Activated CD8-positive, alpha-beta T cell treated with anti-CD3 and anti-CD28 coated beads for 36 hours (primary cell): ENCODE data around the gene AAMP. TPM values are rescaled to one million over a fixed set of nuclear protein-coding genes. Genes with fewer than 3 reads are reported as not detected.

Experiments
- ATAC-seq: fragments of 200-7000 bp; cut with Tn5 transposase; one replicate; pipeline ENCODE4 v1.10.0; 2021; ENCODE audit warnings: mild to moderate bottlenecking, moderate library complexity
- CTCF ChIA-PET: fragments of 350-600 bp; sonication (Branson Sonifier 250); formaldehyde crosslinking; loops from one replicate; lab custom pipeline; 2021; ENCODE audit warnings: antibody characterized with exemption; lab: Charles Lee
- POLR2A ChIA-PET: fragments of 350-600 bp; sonication (Branson Sonifier 250); formaldehyde crosslinking; loops from one replicate; lab custom pipeline; 2021; ENCODE audit warnings: antibody characterized with exemption; lab: Charles Lee
- DNase-seq: peaks from one replicate; pipeline ENCODE4 v3.0.0-alpha.2; 2020
- H3K27ac Mint-ChIP-seq: one replicate; pipeline ENCODE4 v1.8.0; 2021; ENCODE audit warnings: mild to moderate bottlenecking, mixed read lengths
- H3K27me3 Mint-ChIP-seq: one replicate; pipeline ENCODE4 v1.8.0; 2021; ENCODE audit warnings: mixed read lengths
- H3K36me3 Mint-ChIP-seq: one replicate; pipeline ENCODE4 v1.8.0; 2021; ENCODE audit warnings: low read depth, mixed read lengths
- H3K4me1 Mint-ChIP-seq: one replicate; pipeline ENCODE4 v1.8.0; 2021; ENCODE audit warnings: low read depth, mixed read lengths
- H3K4me3 Mint-ChIP-seq: one replicate; pipeline ENCODE4 v1.8.0; 2021; ENCODE audit warnings: mild to moderate bottlenecking, moderate library complexity, mixed read lengths
- H3K9me3 Mint-ChIP-seq: one replicate; pipeline ENCODE4 v1.8.0; 2021; ENCODE audit warnings: mixed read lengths
- intact Hi-C: fragments of 100-400 bp; cut with micrococcal nuclease; formaldehyde crosslinking; loops from one replicate; pipeline ENCODE4 v1.10.0; 2022
- total RNA-seq, 2 experiments: library from RNA; stranded (reverse); gene quantifications; one replicate each; pipeline ENCODE4 v1.2.3, GENCODE V29; 2021
- TF ChIP-seq, protein P1 (sequence below): fragments of 200-600 bp; IDR thresholded peaks from one replicate; pipeline ENCODE4 v1.8.0; 2022; ENCODE audit warnings: antibody characterized with exemption, mild to moderate bottlenecking

AAMP gene
- total RNA-seq, 2 experiments from 2014 or later = 75.8 to 82.8 TPM

DNA sequence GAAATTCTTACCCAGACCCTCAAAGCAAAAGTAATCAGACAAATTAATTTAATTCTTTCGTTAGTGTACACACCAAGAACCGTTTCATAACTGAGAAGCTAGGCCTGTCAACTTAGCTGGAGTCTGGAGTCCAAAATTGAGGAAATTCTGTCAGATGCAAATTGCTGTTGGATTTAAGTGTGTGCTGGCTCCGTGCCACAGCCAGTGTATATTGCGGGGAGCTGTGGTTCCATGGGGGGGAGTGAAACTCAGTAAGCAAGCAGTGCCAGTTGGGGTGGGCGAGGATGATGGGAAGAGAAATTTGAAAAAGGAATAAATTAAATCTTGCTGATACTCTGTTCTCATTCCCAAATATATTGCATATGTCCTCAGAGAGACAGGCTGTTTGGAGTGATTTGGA is 48.9 kb downstream of the AAMP start:
- Mint-ChIP-seq H3K9me3 (no peaks in the 10 kb centered on the region), H3K27ac (peak overlapping the region; percentile 97), H3K27me3 (no peaks in the 10 kb centered on the region), H3K4me1 (peaks cover 63% of the 10 kb centered on the region), H3K4me3 (peak overlapping the region; percentile 93), H3K36me3 (peaks cover 84% of the 10 kb centered on the region)
- TF ChIP-seq, protein P1, sequence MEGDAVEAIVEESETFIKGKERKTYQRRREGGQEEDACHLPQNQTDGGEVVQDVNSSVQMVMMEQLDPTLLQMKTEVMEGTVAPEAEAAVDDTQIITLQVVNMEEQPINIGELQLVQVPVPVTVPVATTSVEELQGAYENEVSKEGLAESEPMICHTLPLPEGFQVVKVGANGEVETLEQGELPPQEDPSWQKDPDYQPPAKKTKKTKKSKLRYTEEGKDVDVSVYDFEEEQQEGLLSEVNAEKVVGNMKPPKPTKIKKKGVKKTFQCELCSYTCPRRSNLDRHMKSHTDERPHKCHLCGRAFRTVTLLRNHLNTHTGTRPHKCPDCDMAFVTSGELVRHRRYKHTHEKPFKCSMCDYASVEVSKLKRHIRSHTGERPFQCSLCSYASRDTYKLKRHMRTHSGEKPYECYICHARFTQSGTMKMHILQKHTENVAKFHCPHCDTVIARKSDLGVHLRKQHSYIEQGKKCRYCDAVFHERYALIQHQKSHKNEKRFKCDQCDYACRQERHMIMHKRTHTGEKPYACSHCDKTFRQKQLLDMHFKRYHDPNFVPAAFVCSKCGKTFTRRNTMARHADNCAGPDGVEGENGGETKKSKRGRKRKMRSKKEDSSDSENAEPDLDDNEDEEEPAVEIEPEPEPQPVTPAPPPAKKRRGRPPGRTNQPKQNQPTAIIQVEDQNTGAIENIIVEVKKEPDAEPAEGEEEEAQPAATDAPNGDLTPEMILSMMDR = no peak
- ATAC-seq (no peak), DNase-seq (no peak)
- ChIA-PET CTCF (interaction anchor here (0.8 to 5.3 kb wide), 6 partner anchors 9 to 51 kb away, joined by 3 to 50 read pairs (median 4); no protein-coding TSS in a partner anchor), POLR2A (interaction anchor here (0.8 to 5.0 kb wide), 8 partner anchors 8 to 344 kb away, joined by 3 to 37 read pairs (median 7); no protein-coding TSS in a partner anchor)
- intact Hi-C loops = loop anchor here (5.0 kb wide), 1 partner anchor 36 kb away; no protein-coding TSS in a partner anchor

DNA sequence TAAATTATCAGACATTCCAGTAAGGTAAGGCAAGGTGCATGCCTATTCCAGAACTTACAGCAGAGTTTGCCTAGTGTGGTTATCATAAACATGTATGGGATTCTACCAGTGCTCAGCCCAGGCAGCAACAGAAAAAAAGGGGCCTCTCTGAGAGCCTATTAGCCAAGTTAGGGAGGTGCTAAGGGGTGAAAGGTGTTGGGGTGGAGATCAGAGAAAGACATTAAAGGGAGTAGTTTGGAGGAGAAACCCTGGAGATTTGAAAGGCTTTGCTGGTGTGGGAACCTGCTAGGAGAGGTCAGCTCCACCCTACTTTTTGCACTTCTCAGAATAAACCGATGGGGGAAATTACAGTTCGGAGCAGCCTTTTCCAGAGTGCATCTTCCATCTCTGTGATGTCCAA is 50.0 kb downstream of the AAMP start:
- H3K4me1 Mint-ChIP-seq = peaks cover 54% of the 10 kb centered on the region
- no peak for ATAC-seq
- H3K9me3 Mint-ChIP-seq = no peaks in the 10 kb centered on the region
- CTCF ChIA-PET = interaction anchor here (0.7 to 5.3 kb wide), 4 partner anchors 10 to 52 kb away, joined by 3 to 50 read pairs (median 6); no protein-coding TSS in a partner anchor
- H3K36me3 Mint-ChIP-seq = peaks cover 73% of the 10 kb centered on the region
- no peaks in the 10 kb centered on the region for H3K27me3 Mint-ChIP-seq
- TF ChIP-seq, protein P1 = no peak
- POLR2A ChIA-PET = interaction anchor here (0.9 to 5.0 kb wide), 8 partner anchors 9 to 187 kb away, joined by 3 to 37 read pairs (median 7); partner anchors contain the start of genes AAMP and PNKD
- no peak for DNase-seq
- intact Hi-C loops = loop anchor here (1.0 to 5.0 kb wide), 3 partner anchors 9 to 177 kb away; partner anchors contain the start of gene CTDSP1
- peak overlapping the region; percentile 97 for H3K27ac Mint-ChIP-seq
- peak overlapping the region; percentile 93 for H3K4me3 Mint-ChIP-seq

DNA sequence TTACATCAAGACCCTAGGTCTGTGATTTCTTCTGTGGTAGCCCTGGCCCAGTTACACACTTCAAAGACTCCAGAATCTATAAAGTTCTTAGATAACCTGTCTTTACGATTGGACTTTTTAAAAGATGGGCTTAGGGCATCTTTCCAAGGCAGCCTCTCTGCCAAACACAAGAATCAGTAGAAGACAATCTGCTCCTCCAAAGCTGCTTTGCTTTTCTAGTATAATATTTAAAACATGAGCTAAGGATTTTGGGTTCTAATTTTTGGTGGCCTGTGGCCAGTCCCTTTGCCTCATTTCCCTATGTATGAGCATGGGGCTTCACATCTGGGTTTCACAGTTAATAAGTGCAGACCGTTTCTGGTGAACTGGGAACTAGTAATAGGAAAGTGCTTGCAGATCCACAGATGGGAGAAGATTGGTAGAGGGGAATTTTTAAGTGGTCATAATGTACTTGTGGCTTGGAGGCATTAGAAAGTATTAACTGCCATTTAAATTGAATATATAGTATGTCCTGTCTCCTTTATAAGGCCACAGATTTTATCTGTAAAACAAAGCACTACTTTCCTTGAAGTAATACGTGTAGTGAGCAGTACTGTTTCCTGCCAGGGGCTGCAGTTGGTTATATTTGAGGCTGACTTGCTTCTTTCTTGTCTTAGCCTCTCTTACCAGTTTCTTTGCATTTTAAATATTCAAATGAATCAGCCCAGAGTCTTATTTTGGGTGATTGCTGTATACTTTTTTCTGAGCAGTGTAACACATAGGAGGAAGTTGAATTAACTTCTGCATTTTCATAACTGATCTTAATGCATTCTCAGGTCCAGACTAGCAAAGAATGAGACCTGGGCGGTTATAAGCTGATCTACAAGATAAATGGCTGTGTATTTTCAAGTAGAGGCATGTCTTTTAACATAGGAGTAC is 51.4 kb downstream of the AAMP start:
- peak; percentile 56 for DNase-seq
- ChIA-PET CTCF (interaction anchor here (5.3 kb wide), 1 partner anchor 12 kb away, joined by 50 read pairs; no protein-coding TSS in a partner anchor), POLR2A (interaction anchor here (0.6 to 5.0 kb wide), 10 partner anchors 8 to 188 kb away, joined by 3 to 37 read pairs (median 4); partner anchors contain the start of genes AAMP and PNKD)
- TF ChIP-seq, protein P1 = no peak
- Mint-ChIP-seq H3K27ac (peak overlapping the region; percentile 97), H3K27me3 (no peaks in the 10 kb centered on the region), H3K4me1 (peaks cover 40% of the 10 kb centered on the region), H3K36me3 (peaks cover 59% of the 10 kb centered on the region), H3K4me3 (peak overlapping the region; percentile 93), H3K9me3 (no peaks in the 10 kb centered on the region)
- intact Hi-C loops = loop anchor here (1.0 to 5.0 kb wide), 2 partner anchors 11 to 179 kb away; partner anchors contain the start of gene CTDSP1
- ATAC-seq = peak; percentile 24

DNA sequence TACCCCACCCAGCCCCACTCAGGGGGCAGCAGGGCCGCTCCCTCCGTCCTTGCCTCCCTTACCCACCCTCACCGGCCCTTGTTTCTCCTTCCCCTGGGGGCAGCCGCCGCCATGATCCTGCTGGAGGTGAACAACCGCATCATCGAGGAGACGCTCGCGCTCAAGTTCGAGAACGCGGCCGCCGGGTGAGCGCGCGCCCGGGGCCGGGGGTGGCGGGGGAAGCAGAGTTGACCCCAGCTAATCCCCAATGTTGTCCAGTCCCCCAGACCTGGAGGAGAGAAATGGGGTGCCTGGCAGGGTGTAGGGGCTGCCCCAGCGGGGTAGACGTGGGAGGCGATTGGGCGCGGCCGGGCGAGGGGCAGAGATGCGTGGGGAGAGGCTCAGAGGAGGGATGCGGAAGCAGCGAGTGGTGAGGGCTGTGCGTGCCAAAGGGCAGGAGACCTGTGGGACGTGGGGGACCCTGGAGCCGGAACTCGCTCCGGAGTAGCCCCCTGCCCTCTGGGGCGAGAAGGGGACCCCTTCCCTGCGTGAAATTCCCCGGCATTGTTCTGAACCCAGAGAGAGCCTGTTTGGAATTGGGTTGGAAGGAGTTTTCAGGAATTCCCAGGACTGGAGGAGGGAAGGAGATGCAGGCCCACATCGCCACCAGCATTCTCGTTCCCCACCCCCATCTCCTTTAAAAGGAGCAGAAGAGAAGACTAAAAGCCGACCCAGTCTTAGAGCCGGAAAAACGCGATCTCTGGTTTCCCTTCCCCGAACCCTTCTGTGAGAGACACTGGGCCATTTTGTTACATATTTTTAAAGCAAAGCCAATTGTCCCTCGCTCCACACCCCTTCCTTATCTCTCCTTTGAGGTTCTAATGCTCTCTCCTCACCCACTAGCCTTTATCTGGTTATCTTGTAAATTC is 52.3 kb downstream of the AAMP start:
- TF ChIP-seq, protein P1 = no peak
- CTCF ChIA-PET = interaction anchor here (1.1 to 5.3 kb wide), 4 partner anchors 8 to 56 kb away, joined by 3 to 50 read pairs (median 5); no protein-coding TSS in a partner anchor
- H3K36me3 Mint-ChIP-seq = peaks cover 51% of the 10 kb centered on the region
- no peaks in the 10 kb centered on the region for H3K27me3 Mint-ChIP-seq
- POLR2A ChIA-PET = interaction anchor here (0.6 to 5.0 kb wide), 3 partner anchors 8 to 53 kb away, joined by 3 to 37 read pairs (median 8); partner anchors contain the start of genes AAMP and PNKD
- H3K9me3 Mint-ChIP-seq = no peaks in the 10 kb centered on the region
- DNase-seq = peak; percentile 88
- intact Hi-C loops = loop anchor here (5.0 kb wide), 1 partner anchor 180 kb away; the partner anchor contains the start of gene CTDSP1
- peak; percentile 69 for ATAC-seq
- peak overlapping the region; percentile 97 for H3K27ac Mint-ChIP-seq
- H3K4me1 Mint-ChIP-seq = peaks cover 31% of the 10 kb centered on the region
- peak overlapping the region; percentile 93 for H3K4me3 Mint-ChIP-seq
